ENCODE measurements around the gene TYW1B.

GRCh38 chr7:72704894-72705293 is 123.1 kb downstream of the TYW1B start:
- TF ChIP-seq CTCF (conservative IDR thresholded peaks at IDR 0.05 in 1 of 2, IDR thresholded peaks at IDR 0.05 in 1 of 2; ENCODE audit: low read depth in 1 of 2, low read length in 2 of 2) (no peak), EZH2 (IDR thresholded peaks at IDR 0.05; ENCODE audit: low read length, missing control alignments) (no peak)

Measured in fibroblast of lung (primary cell).